Panc1 (cell line): ENCODE data around the gene RABL2A.
"Not testable (repeated sequence)": the region's sequence is repeated elsewhere in the genome, so short reads cannot be mapped to it uniquely, and the experiment has no call there.

Experiments
- CTCF ChIP-seq: fragments of 450-650 bp; IDR thresholded peaks from 2 replicates; pipeline ENCODE4 v1.5.1; 2017; ENCODE audit warnings: mild to moderate bottlenecking
- POLR2AphosphoS5 ChIP-seq: IDR thresholded peaks from 2 replicates; pipeline ENCODE4 v1.6.1; 2012; ENCODE audit warnings: mild to moderate bottlenecking, low read depth, low read length, moderate library complexity
- REST ChIP-seq, 2 experiments: IDR thresholded peaks; 2 replicates each; pipeline ENCODE4 v1.6.1; 2011 to 2012; ENCODE audit warnings: low read depth in 2 of 2, control low read depth in 1 of 2, low read length in 1 of 2, mild to moderate bottlenecking in 1 of 2, moderate library complexity in 1 of 2; ENCODE audit not compliant: insufficient read depth in 1 of 2
- SIN3A ChIP-seq: IDR thresholded peaks from 2 replicates; pipeline ENCODE4 v1.6.1; 2012; ENCODE audit warnings: low read depth, mild to moderate bottlenecking, low read length, moderate library complexity, borderline replicate concordance; ENCODE audit not compliant: insufficient read depth
- TCF7L2 ChIP-seq: IDR thresholded peaks from 2 replicates; pipeline ENCODE4 v1.6.1; 2011; ENCODE audit warnings: mild to moderate bottlenecking, low read depth, low read length, inconsistent platforms

GRCh38 chr2:113597572-113597971, 29.5 kb upstream of the RABL2A start:
- TF ChIP-seq CTCF: peak; percentile 41
- TF ChIP-seq POLR2AphosphoS5; REST (IDR thresholded peaks at IDR 0.05; ENCODE audit: insufficient read depth in 1 of 2, low read depth in 2 of 2, low read length in 1 of 2); TCF7L2; SIN3A: not testable (repeated sequence)
